HCEC 1CT (cell line): ENCODE data around the gene MRPL11.

Experiments used
- DNase-seq: peaks from one replicate; pipeline ENCODE4 v3.0.0-alpha.2; 2017

MRPL11 gene

GRCh38 chr11:66428933-66429332 is 9.7 kb downstream of the MRPL11 start:
- DNase-seq: no peak

GRCh38 chr11:66426314-66426713 is 12.3 kb downstream of the MRPL11 start:
- no peak for DNase-seq

- DNase-seq: peak; percentile 67
Observed at GRCh38 chr11:66421492-66422205, 17.0 kb downstream of the MRPL11 start.

GRCh38 chr11:66420671-66421476 is 17.8 kb downstream of the MRPL11 start, which contains the start of gene NPAS4:
Gene NPAS4, plus strand, starts transcription at chr11:66421035. Its CDS starts 145 bp downstream, at chr11:66421180.
- DNase-seq: no peak

- DNase-seq: no peak
Observed at GRCh38 chr11:66419825-66420224, 18.8 kb downstream of the MRPL11 start.

GRCh38 chr11:66418986-66419308 is 19.7 kb downstream of the MRPL11 start:
- DNase-seq: no peak

- DNase-seq: peak; percentile 98
Observed at GRCh38 chr11:66418168-66418985, 20.3 kb downstream of the MRPL11 start.

- no peak for DNase-seq
Observed at GRCh38 chr11:66417000-66417399, 21.6 kb downstream of the MRPL11 start.

- peak; percentile 16 for DNase-seq
Observed at GRCh38 chr11:66415423-66415822, 23.2 kb downstream of the MRPL11 start.

DNA sequence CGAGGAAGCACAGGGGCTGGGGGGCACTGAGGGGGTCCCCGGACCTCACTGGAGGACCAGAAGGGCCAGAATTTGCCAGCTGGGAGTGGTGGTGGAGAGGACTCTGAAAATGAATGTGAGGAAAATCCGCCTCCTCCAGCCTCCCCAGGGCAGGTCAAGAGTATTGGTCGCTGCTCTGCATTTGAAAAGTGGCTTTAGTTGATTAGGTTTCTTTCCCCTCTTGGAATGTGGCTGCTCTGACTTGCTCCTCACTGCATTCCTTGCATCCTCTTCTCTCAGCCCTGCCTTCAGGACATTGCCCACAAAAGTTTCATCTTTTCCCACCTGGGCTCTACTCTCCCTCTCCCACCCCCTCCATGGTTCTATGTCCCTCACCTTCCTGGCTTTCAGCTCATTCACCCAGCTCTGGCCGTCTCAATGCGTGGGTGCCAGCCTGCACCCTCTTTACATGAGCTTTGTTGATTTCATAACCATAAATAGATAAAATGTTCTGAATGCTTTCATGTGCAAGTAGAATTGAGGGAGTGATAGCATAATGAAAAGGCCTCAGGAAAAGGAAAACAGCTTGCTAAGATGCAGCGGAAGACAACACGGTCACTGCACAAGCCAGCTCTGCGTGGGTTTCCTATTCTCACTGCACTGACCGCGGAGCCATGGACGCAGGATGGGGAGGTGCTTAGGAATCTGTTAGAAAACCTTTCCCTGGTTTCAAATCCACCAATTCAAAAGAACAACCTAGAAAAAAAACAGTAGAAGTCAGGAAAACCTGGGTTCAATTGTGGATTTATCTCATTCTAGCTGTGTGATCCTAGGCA is 24.3 kb downstream of the MRPL11 start:
- DNase-seq: no peak

DNA sequence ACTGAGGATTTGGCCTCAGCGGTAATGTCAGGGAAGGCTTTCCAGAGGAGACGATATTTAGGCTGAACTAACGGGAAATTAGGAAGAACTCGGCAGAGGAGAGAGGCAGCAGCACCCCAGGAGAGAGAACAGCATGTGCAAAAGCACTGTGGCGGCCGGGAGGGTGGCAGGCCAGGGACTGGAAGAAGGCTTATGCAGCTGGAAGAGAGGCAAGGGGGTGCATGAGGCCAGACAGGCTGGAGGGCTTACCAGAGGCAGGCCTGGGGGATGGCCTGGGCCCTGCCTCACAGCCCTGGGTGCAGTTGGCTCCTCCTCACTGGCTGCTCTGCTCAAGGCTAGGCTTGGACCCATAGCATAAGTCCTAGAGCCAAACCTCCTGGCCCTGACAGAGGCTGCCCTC is 25.5 kb downstream of the MRPL11 start:
- no peak for DNase-seq

DNA sequence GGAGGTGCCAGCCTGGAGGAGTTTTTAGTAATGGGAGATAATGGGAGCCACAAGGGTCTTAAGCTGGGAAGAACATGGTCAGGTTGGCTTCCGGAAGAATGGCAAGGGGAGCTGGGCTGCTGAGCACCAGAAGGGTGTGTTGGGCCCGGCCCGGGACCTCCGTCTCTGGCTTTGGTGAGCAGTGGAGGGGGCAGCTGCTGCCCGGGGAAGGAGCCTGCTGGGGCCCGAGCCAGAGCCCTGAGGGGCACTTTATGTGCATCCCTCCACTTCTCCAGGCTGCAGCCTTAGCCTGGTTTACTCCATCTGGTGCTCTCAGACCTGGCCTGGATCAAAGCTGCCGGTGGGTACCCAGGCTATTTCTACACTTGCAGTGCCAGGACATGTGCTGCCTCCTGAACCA is 26.5 kb downstream of the MRPL11 start:
- DNase-seq: no peak

GRCh38 chr11:66411323-66411722 is 27.3 kb downstream of the MRPL11 start:
- DNase-seq: no peak

- no peak for DNase-seq
Observed at GRCh38 chr11:66410191-66410590, 28.5 kb downstream of the MRPL11 start.

- DNase-seq: no peak
Observed at GRCh38 chr11:66409226-66409625, 29.4 kb downstream of the MRPL11 start.

DNA sequence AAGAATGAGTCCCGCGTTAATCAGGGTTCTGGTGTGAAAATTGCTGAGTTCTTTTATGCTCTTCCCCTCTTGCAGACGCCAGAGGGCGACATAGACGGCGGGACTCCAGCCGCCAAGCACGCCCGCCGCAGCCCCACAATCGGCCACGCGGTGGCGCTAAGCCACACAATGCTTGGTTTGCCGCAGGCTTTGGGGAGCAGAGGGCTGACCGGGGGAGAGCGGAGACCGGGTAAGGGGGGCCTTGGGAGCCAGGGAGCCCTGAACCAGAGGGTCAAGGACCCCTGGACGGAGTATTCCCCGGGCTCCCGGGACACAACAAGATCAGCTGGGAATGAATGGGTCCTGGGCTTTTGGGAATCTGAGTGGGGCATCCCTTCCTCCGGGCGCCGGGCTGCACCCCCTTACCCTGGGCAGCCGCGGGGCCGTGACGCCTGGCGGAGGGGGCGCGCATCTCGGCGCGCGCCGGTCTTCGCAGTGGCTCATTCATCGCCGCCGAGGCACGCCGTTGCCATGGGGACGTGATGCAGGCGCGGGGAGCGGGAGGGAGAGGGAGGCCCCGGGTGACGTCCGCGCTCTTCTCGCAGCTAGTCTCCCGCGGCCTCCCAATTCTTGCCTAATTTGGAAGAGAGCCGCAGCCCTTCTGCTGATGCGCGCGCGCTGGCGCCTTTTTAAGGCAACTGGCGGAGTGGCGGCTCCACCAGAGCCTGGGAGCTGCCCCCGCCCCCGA is 30.0 kb downstream of the MRPL11 start:
- DNase-seq: peak; percentile 98

DNA sequence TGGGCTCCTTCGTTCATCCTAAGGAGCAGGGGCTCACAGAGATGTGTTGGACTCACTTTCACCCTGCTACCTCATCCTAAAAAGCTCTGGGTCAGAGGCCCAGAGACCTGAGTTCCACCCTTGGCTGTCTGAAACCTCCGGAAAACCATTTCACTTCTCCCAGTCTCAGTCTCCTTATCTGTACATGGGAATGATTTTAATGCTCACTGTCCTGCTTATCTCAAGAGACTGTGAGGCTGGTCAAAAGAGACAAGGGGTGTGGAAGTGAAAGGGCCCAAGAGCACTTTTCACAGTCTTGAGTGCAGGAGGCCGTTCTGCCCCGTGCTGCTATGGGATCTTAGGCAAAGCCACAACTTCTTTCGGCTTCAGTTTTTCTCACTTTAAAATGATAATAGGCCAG is 31.0 kb downstream of the MRPL11 start:
- no peak for DNase-seq

GRCh38 chr11:66393954-66394353 is 44.7 kb downstream of the MRPL11 start:
- no peak for DNase-seq

DNA sequence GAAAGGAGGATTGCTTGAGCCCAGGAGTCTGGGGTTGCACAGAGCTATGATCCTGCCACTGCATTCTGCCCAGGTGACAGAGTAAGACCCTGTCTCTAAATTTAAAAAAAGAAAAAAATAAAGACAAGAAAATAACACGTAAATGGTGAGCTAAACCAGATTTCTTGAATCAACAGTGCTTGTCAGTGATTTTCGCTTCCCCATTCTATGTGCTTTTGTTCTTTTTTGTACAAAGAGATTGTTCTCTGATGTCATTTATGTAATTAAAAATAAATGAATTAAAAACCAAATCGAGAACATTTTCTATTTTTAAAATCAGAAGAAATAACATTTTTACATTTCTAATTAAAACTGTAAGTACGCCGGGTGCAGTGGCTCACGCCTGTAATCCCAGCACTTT is 47.3 kb downstream of the MRPL11 start:
- DNase-seq: no peak

DNA sequence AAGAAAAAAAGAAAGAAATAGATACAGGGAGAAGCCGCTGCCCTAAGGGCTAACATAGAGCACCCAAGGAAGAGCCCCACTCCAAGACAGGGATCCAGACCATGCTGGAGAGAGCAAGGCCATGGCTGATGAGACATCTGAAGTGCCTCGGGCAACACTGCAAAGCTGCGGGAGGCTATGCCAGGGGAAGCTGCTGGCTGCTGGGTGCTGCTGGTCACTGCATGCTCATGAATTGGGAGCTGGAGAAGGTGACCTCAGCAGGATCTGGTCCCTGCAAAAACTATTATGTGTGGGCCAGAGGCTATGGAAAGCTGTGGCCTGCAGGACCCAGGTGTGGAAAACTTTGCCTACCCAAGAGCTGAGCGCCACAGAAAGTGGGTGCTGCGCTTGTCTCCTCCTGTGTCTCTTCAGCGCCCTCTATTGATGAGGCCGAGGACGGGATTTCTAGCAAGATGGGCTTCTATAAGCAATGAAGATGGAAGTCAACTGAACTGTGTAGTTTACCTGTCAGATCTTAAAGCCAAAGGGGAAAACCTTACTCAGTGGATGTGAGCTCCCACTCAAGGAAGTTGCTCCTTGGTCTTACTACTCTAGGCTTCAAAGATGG is 49.8 kb downstream of the MRPL11 start:
- peak; percentile 57 for DNase-seq
